Fibroblast of skin of scalp (primary cell): Measurements from ENCODE around the gene NRDC. TPM values are rescaled to one million over a fixed set of nuclear protein-coding genes. Genes with fewer than 3 reads are reported as not detected.
A peak's percentile ranks its signal among the peaks of the same experiment; 100 is the strongest.
"Not testable (repeated sequence)": the region's sequence is repeated elsewhere in the genome, so short reads cannot be mapped to it uniquely, and the experiment has no call there.

Experiments
- DNase-seq: peaks from one replicate; pipeline ENCODE4 v3.0.0-alpha.2; 2013
- polyA plus RNA-seq, 2 experiments: library from polyadenylated mRNA; unstranded; fragments of 120-200 nt; gene quantifications; one replicate each; pipeline ENCODE4 v1.2.1, GENCODE V29; 2013; ENCODE audit not compliant: insufficient read length in 2 of 2

The NRDC gene
- polyA plus RNA-seq (2013, experiment 1 of 2; ENCODE audit: insufficient read length): 131 TPM
- 139 TPM for polyA plus RNA-seq (2013, experiment 2 of 2; ENCODE audit: insufficient read length)

GRCh38 chr1:51878616-51879336, at the start of gene NRDC:
NRDC (minus strand) TSS chr1:51878727; CDS start chr1:51878615, 112 bp downstream.
- peak; percentile 100 for DNase-seq

GRCh38 chr1:51927029-51927428, 48.5 kb upstream of the NRDC start:
- peak; percentile 54 for DNase-seq

DNA sequence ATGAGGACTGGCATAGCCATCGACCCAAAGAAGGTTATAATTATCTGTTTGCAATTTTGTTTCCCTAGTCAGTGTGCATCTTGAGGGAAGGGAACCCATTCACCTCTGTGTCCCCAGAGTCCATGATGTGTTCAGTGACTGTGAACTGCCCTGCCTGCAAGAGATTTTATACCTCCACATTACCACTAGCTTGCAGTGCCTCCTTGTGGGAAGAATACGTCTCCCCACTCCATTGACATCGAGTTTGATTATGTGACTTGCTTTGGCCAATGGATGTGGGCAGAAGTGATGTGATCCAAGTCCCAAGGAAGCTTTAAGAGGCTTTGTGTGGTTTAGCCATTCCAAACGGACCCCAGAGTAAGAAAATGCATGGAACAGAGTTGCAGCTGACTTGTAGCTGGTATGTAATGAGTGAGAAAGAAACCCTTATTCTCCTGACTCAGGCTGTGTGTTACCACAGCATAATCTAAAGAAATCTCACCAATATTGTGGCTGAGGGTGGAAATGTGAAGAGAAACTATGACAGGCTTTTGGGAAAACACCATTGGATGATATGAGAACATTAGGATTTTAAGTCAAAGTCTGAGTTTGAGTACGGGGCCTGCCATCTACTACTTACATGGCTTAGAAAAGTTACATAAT, 47.8 kb upstream of the NRDC start:
- DNase-seq: peak; percentile 78

DNA sequence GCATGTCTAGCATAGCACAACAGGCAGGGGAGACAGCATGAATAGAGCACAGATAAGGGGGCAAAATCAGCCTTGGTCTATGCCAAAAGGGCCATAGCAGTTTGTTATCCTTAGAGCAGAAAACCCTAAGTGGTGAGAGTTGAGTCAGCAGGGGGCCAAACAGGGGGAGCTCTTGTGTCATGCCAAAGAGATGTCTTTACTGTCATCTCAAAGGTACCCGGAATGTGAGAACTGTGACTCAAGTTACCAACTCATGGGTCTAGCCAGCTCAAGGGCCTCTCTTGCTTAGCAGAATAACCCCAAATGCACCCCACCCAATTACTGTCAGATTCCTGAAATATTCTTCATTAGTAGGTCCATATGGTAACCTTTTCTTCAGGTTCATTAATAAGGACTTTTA, 45.9 kb upstream of the NRDC start:
- DNase-seq: peak; percentile 94

DNA sequence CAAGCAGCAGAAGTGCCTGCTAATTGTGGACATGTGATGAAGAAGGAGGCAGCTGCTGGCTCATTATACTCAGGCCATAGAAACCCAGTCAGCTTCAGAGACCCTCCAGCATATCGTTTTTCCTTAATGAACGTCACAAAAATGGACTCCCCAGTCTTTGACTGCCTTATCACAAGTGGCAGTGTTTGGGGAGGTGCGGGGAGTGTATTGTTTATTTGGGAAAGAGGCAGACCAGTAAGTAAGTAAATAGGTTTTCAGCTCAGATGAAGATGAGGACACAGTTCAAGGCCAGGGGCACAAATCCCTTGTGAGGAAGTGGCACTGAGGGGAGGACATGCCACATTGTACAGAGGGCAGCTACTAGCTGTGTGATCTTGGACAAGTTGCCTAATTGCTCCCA, 43.5 kb upstream of the NRDC start:
- DNase-seq: no peak

DNA sequence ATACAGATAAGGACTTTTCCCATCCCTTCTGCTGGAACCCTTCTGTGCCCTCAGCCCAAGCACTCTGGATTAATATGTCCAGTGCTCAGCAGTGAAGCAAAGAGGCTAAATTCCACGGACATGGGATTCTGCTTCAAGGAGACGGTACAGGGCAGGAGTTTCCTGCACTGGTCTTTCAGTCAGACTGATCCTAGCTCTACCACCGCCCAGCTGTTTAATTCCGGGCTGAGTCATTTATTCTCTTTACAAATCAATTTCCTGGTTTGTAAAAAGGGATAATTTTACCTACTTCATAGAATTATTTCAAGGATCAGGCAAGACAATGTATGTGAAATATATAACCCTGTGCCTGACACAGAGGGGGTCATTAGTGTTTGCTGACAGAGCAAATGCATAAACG, 41.6 kb upstream of the NRDC start:
- no peak for DNase-seq

GRCh38 chr1:51919684-51920083, 41.2 kb upstream of the NRDC start:
- DNase-seq: no peak

GRCh38 chr1:51916587-51917405, 38.3 kb upstream of the NRDC start:
- DNase-seq: no peak

DNA sequence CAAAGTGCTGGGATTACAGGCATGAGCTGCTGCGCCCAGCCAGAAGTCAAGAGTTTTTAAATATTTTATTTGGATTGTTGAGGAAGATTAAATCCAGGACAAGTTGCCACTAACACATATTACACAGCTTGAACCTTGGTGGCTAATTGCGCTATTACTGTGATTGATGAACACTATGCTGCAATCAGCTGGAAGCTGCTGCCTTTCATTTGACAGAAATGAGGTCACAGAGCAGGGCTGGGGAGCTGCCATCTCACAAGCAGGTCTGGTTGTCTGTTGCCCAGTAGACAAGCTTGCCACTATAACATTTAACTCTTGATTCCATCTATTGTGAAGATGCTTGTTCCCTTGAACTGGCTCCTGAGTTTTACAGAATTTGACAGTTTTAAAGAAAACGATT, 37.4 kb upstream of the NRDC start:
- DNase-seq: no peak

GRCh38 chr1:51912881-51913280, 34.4 kb upstream of the NRDC start:
- no peak for DNase-seq

- DNase-seq: no peak
Observed at GRCh38 chr1:51910221-51911000, 31.9 kb upstream of the NRDC start.

- DNase-seq: no peak
Observed at GRCh38 chr1:51908499-51908898, 30.0 kb upstream of the NRDC start.

- no peak for DNase-seq
Observed at GRCh38 chr1:51907079-51907702, 28.7 kb upstream of the NRDC start.

- DNase-seq: peak; percentile 61
Observed at GRCh38 chr1:51906306-51907078, 28.0 kb upstream of the NRDC start.

GRCh38 chr1:51902456-51902855, 23.9 kb upstream of the NRDC start:
- DNase-seq: no peak

DNA sequence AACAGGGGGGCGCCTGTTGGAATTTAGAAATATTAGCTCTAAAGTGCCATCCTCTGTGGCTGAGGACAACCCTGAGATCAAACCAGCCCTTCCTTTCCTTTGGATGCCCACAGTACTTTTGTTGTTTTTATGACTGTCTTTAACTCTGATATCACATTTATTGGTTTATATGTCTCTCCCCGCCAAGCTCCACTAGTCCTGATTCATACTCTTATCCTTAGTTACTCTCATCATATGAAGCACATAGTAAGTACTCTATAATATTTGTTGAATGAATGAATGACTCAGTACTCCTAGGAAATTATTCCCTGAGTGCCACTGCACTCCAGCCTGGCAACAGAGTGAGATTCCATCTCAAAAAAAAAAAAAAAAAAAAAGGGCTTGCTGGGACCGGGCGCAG, 22.6 kb upstream of the NRDC start:
- no peak for DNase-seq

- DNase-seq: no peak
Observed at GRCh38 chr1:51899022-51899421, 20.5 kb upstream of the NRDC start.

GRCh38 chr1:51898090-51898734, 19.7 kb upstream of the NRDC start:
- DNase-seq: peak; percentile 96

- peak; percentile 98 for DNase-seq
Observed at GRCh38 chr1:51897699-51898031, 19.1 kb upstream of the NRDC start.

DNA sequence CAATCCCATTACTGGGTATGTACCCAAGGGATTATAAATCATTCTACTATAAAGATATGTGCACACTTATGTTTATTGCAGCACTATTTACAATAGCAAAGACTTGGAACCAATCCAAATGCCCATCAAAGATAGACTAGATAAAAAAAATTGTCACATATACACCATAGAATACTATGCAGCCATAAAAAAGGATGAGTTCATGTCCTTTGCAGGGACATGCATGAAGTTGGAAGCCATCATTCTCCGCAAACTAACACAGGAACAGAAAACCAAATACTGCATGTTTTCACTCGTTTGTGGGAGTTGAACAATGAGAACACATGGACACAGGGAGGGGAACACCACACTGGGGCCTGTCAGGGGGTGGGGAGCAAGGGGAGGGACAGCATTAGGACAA, 16.2 kb upstream of the NRDC start:
- not testable (repeated sequence) for DNase-seq

DNA sequence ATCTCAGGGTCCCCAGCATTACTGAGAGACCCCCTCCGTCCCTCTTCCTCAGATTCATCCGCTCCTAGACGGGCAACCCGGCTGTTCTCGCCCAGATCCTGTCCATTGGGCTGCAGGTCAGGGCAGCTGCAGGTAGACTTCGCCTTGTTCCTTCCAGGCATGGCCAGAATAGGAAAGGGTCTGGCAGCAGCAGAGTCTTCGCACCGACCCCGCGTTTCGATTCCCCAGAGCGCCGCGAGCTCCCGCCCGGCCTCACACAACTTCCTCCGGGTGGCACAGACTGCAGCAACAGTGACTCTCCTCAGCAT, 265 bp downstream of the NRDC start:
- no peak for DNase-seq
